ENCODE measurements around the gene SLC26A9.

Gene SLC26A9

DNA sequence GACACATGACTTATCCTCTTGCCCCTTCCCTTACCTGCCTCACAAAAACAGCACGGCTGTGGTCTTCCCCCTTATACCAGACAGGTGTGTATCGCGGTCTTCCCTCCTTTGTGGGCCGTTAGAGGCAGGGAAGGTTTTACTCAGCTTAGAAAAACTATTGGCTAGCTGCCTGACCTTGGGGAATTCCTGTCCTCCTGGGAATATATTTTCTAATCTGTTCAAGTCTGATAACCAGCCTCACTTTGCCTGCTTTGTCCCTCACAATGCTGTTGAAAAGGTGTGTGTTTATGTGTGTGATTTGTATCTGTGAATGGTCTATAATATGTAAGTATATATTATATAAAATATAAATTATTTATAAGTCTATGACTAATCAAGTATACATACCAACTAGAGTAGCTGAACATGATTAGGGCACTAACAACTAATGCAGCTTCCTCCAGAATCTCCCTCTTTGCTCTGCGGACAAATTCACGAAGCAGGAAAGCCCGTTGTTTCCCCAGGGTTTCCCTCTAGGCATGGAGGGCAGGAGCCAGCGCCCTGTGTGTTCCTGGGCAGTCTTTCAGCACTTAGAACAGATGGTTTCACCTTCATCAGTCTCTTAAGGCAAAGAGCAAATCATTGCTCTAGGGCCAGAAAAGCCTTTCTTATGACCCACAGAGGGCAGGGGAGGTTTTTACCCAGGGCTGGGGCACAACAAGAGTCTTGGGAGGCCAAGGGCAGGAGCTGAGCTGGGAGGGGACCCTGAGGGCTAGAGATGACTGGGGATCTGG, 25.6 kb downstream of the SLC26A9 start:
- ChIA-PET POLR2A (no interaction called here), CTCF (interaction anchor here (0.9 to 13.0 kb wide), 18 partner anchors 10 to 259 kb away, joined by 3 to 247 read pairs (median 5); partner anchors contain the start of gene SLC26A9)
- WGBS (ENCODE audit: insufficient coverage): 92% methylated on average over 5 of the region's 8 CpGs
- Histone ChIP-seq H3K4me1 (ENCODE audit: control extremely low read depth in 1 of 4, control insufficient read depth in 4 of 4, insufficient read depth in 4 of 4, low read length in 3 of 4) (peaks cover 0 to 9% (median 6%) of the 10 kb centered on the region in 4 experiments), H3K27me3 (replicated peaks in 2 of 5; ENCODE audit: control insufficient read depth in 4 of 5, insufficient read depth in 5 of 5, low read length in 4 of 5) (peaks cover 0 to 4% (median 0%) of the 10 kb centered on the region in 5 experiments), H3K36me3 (ENCODE audit: control insufficient read depth in 4 of 4, insufficient read depth in 4 of 4, low read length in 3 of 4) (no peaks in the 10 kb centered on the region), H3K27ac (ENCODE audit: insufficient read depth in 1 of 2, low read depth in 1 of 2, low read length in 2 of 2, poor library complexity in 1 of 2, severe bottlenecking in 2 of 2) (no peak overlapping the region), H3K4me3 (ENCODE audit: control insufficient read depth in 1 of 7, extremely low read depth in 1 of 7, insufficient read depth in 4 of 7, low read depth in 2 of 7, low read length in 6 of 7) (no peak overlapping the region), H3K9me3 (ENCODE audit: control extremely low read depth in 1 of 5, control insufficient read depth in 4 of 5, insufficient read depth in 2 of 5, low read depth in 1 of 5, low read length in 4 of 5) (no peaks in the 10 kb centered on the region)
- DNase-seq: no peak

DNA sequence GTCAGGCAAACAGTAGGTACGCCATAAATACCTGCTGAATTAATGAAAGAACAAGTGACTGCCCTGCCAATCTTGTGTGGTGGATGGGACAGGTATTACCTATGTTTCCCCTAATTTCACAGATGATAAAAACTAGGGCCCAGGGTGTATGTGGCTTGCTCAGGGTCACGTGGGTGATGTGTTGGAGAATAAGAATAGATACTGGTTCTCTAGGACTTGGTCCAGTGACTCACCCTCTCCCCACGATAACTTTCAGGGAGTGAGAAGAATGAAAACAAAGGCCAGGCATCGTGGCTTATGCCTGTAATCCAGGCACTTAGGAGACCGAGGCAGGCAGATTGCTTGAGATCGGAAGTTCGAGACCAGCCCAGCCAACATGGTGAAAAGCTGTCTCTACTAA, 26.7 kb downstream of the SLC26A9 start:
- peaks cover 0 to 9% (median 6%) of the 10 kb centered on the region in 4 experiments for H3K4me1 ChIP-seq (ENCODE audit: control extremely low read depth in 1 of 4, control insufficient read depth in 4 of 4, insufficient read depth in 4 of 4, low read length in 3 of 4)
- no peak overlapping the region for H3K4me3 ChIP-seq (ENCODE audit: control insufficient read depth in 1 of 7, extremely low read depth in 1 of 7, insufficient read depth in 4 of 7, low read depth in 2 of 7, low read length in 6 of 7)
- H3K9me3 ChIP-seq (ENCODE audit: control extremely low read depth in 1 of 5, control insufficient read depth in 4 of 5, insufficient read depth in 2 of 5, low read depth in 1 of 5, low read length in 4 of 5): no peaks in the 10 kb centered on the region
- no peak for DNase-seq
- H3K27me3 ChIP-seq (replicated peaks in 2 of 5; ENCODE audit: control insufficient read depth in 4 of 5, insufficient read depth in 5 of 5, low read length in 4 of 5): peaks cover 0 to 4% (median 0%) of the 10 kb centered on the region in 5 experiments
- 98% methylated on average over 7 of the region's 7 CpGs for WGBS (ENCODE audit: insufficient coverage)
- H3K36me3 ChIP-seq (ENCODE audit: control insufficient read depth in 4 of 4, insufficient read depth in 4 of 4, low read length in 3 of 4): no peaks in the 10 kb centered on the region
- H3K27ac ChIP-seq (ENCODE audit: insufficient read depth in 1 of 2, low read depth in 1 of 2, low read length in 2 of 2, poor library complexity in 1 of 2, severe bottlenecking in 2 of 2): no peak overlapping the region
- POLR2A ChIA-PET: no interaction called here
- CTCF ChIA-PET: interaction anchor here (0.9 to 13.0 kb wide), 9 partner anchors 9 to 202 kb away, joined by 3 to 247 read pairs (median 11); no protein-coding TSS in a partner anchor

DNA sequence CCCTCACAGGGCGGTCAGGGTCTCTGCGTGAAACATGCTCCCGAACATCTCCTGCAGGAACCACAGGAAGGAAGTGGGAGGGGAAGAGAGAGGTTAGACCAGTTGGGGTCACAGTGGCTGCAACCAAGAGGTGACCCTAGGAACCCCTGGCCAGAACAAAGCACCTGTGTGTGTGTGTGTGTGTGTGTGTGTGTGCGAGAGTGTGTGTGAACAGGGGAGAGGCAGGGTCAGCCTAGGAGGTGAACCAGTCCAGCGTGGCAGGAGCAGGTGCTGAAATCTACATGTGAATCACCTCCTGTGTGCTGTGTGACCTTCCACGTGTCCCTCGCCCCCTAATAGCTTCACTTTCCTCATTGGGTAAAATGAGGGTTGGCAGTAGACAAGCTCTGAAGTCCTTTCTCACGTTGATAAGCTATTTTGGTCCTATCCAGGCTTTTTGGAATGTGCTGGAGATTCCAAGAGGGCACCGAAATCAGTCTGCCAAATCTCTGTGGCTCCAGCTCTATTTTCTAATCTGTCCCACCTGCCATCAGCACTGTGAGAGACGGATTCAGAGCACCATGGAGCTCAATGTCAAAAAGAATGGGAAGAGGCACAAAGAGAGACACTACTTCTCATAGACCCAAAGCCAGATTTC, 27.8 kb downstream of the SLC26A9 start:
- peaks cover 0 to 9% (median 6%) of the 10 kb centered on the region in 4 experiments for H3K4me1 ChIP-seq (ENCODE audit: control extremely low read depth in 1 of 4, control insufficient read depth in 4 of 4, insufficient read depth in 4 of 4, low read length in 3 of 4)
- 71% methylated on average over 8 of the region's 10 CpGs for WGBS (ENCODE audit: insufficient coverage)
- CTCF ChIA-PET: interaction anchor here (0.7 to 13.0 kb wide), 8 partner anchors 8 to 125 kb away, joined by 3 to 247 read pairs (median 7); no protein-coding TSS in a partner anchor
- H3K36me3 ChIP-seq (ENCODE audit: control insufficient read depth in 4 of 4, insufficient read depth in 4 of 4, low read length in 3 of 4): no peaks in the 10 kb centered on the region
- POLR2A ChIA-PET: no interaction called here
- H3K27me3 ChIP-seq (replicated peaks in 2 of 5; ENCODE audit: control insufficient read depth in 4 of 5, insufficient read depth in 5 of 5, low read length in 4 of 5): peaks cover 0 to 6% (median 0%) of the 10 kb centered on the region in 5 experiments
- no peak for DNase-seq
- H3K4me3 ChIP-seq (ENCODE audit: control insufficient read depth in 1 of 7, extremely low read depth in 1 of 7, insufficient read depth in 4 of 7, low read depth in 2 of 7, low read length in 6 of 7): no peak overlapping the region
- no peak overlapping the region for H3K27ac ChIP-seq (ENCODE audit: insufficient read depth in 1 of 2, low read depth in 1 of 2, low read length in 2 of 2, poor library complexity in 1 of 2, severe bottlenecking in 2 of 2)
- H3K9me3 ChIP-seq (ENCODE audit: control extremely low read depth in 1 of 5, control insufficient read depth in 4 of 5, insufficient read depth in 2 of 5, low read depth in 1 of 5, low read length in 4 of 5): no peaks in the 10 kb centered on the region

DNA sequence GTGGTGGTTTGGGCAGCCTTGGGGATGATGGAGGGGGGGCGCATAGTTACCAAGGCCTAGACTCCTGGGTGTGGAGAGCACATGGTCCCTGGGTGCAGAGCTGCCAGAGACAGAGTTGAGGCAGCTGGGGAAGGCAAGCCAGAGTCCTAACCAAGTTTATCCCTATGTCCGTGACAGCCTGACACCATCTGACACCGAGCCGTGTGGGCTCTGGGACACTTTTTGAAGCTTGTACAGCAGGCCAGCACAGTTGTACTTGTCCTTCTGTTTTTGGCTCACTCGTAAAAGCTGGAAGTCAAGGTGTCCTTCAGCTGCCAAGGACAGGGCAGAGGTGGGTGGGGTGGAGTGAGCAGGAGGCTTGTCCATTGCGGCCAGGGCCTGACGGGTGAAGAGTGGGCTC, 28.5 kb downstream of the SLC26A9 start:
- DNase-seq: no peak
- H3K4me1 ChIP-seq (ENCODE audit: control extremely low read depth in 1 of 4, control insufficient read depth in 4 of 4, insufficient read depth in 4 of 4, low read length in 3 of 4): peaks cover 0 to 9% (median 6%) of the 10 kb centered on the region in 4 experiments
- H3K9me3 ChIP-seq (ENCODE audit: control extremely low read depth in 1 of 5, control insufficient read depth in 4 of 5, insufficient read depth in 2 of 5, low read depth in 1 of 5, low read length in 4 of 5): no peaks in the 10 kb centered on the region
- CTCF ChIA-PET: interaction anchor here (0.5 to 13.0 kb wide), 7 partner anchors 10 to 129 kb away, joined by 3 to 247 read pairs (median 3); no protein-coding TSS in a partner anchor
- no peak overlapping the region for H3K27ac ChIP-seq (ENCODE audit: insufficient read depth in 1 of 2, low read depth in 1 of 2, low read length in 2 of 2, poor library complexity in 1 of 2, severe bottlenecking in 2 of 2)
- H3K36me3 ChIP-seq (ENCODE audit: control insufficient read depth in 4 of 4, insufficient read depth in 4 of 4, low read length in 3 of 4): no peaks in the 10 kb centered on the region
- POLR2A ChIA-PET: no interaction called here
- no peak overlapping the region for H3K4me3 ChIP-seq (ENCODE audit: control insufficient read depth in 1 of 7, extremely low read depth in 1 of 7, insufficient read depth in 4 of 7, low read depth in 2 of 7, low read length in 6 of 7)
- H3K27me3 ChIP-seq (replicated peaks in 2 of 5; ENCODE audit: control insufficient read depth in 4 of 5, insufficient read depth in 5 of 5, low read length in 4 of 5): peaks cover 0 to 6% (median 0%) of the 10 kb centered on the region in 5 experiments
- WGBS (ENCODE audit: insufficient coverage): 76% methylated on average over 7 of the region's 7 CpGs

DNA sequence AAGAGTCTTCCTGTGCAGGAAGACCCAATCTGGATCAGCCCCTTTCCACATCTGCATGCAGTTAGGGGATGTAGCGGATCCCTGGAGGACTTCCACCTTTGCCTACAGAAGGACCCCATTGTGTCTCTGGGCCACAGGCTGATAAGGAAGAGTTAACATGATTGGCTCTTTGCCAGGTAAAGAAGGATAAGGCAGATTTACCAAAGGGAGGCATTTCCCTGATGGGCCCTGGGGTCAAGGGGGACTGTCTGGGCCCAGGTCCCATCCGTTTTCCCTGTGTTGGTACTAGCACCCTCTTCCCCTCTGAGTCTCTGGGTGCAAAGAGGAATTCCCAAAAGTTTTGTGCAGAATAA, 29.1 kb downstream of the SLC26A9 start:
- Histone ChIP-seq H3K36me3 (ENCODE audit: control insufficient read depth in 4 of 4, insufficient read depth in 4 of 4, low read length in 3 of 4) (no peaks in the 10 kb centered on the region), H3K9me3 (ENCODE audit: control extremely low read depth in 1 of 5, control insufficient read depth in 4 of 5, insufficient read depth in 2 of 5, low read depth in 1 of 5, low read length in 4 of 5) (no peaks in the 10 kb centered on the region), H3K27me3 (replicated peaks in 2 of 5; ENCODE audit: control insufficient read depth in 4 of 5, insufficient read depth in 5 of 5, low read length in 4 of 5) (peaks cover 0 to 6% (median 0%) of the 10 kb centered on the region in 5 experiments), H3K27ac (ENCODE audit: insufficient read depth in 1 of 2, low read depth in 1 of 2, low read length in 2 of 2, poor library complexity in 1 of 2, severe bottlenecking in 2 of 2) (no peak overlapping the region), H3K4me1 (ENCODE audit: control extremely low read depth in 1 of 4, control insufficient read depth in 4 of 4, insufficient read depth in 4 of 4, low read length in 3 of 4) (peaks cover 0 to 9% (median 6%) of the 10 kb centered on the region in 4 experiments), H3K4me3 (ENCODE audit: control insufficient read depth in 1 of 7, extremely low read depth in 1 of 7, insufficient read depth in 4 of 7, low read depth in 2 of 7, low read length in 6 of 7) (no peak overlapping the region)
- CTCF ChIA-PET: interaction anchor here (0.5 to 13.0 kb wide), 5 partner anchors 22 to 128 kb away, joined by 3 to 247 read pairs (median 4); no protein-coding TSS in a partner anchor
- 100% methylated on average over 2 of the region's 2 CpGs for WGBS (ENCODE audit: insufficient coverage)
- DNase-seq: no peak
- POLR2A ChIA-PET: no interaction called here

DNA sequence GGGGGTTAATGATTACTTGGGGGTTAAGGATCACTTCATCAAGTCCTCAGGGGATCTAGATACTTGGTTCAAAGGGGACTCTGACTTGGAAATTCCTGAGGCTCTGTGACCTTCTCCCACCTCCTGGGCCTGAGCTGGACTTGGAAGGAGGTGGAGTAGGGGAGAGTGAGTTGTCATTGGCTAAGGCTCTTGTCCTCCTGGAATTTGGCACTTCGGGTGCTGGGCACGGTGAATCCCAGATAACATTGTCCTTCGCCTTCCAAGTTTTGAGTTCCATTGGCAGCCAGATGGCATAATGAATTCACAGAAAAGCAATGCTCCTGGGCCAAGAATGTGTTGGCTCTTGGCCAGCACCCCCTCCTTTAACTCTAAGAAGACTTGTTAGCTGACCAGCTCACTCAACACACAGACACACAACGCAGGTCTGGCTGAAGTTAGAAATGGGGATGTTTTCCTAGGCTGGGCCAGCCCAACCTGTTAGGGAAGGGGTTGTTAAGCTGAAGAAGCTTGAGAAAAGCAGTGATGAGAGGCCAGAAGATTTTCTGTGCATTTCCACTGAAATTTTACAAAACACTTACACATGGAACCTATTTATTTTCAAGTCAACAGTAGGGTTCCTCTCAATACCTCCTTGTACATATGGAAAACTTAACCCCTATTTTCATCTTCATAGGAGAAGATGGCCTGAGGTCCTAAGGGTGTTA, 29.7 kb downstream of the SLC26A9 start:
- Histone ChIP-seq H3K27ac (ENCODE audit: insufficient read depth in 1 of 2, low read depth in 1 of 2, low read length in 2 of 2, poor library complexity in 1 of 2, severe bottlenecking in 2 of 2) (no peak overlapping the region), H3K4me1 (ENCODE audit: control extremely low read depth in 1 of 4, control insufficient read depth in 4 of 4, insufficient read depth in 4 of 4, low read length in 3 of 4) (peaks cover 0 to 9% (median 6%) of the 10 kb centered on the region in 4 experiments), H3K36me3 (ENCODE audit: control insufficient read depth in 4 of 4, insufficient read depth in 4 of 4, low read length in 3 of 4) (no peaks in the 10 kb centered on the region), H3K4me3 (ENCODE audit: control insufficient read depth in 1 of 7, extremely low read depth in 1 of 7, insufficient read depth in 4 of 7, low read depth in 2 of 7, low read length in 6 of 7) (no peak overlapping the region), H3K27me3 (replicated peaks in 2 of 5; ENCODE audit: control insufficient read depth in 4 of 5, insufficient read depth in 5 of 5, low read length in 4 of 5) (peaks cover 0 to 6% (median 0%) of the 10 kb centered on the region in 5 experiments), H3K9me3 (ENCODE audit: control extremely low read depth in 1 of 5, control insufficient read depth in 4 of 5, insufficient read depth in 2 of 5, low read depth in 1 of 5, low read length in 4 of 5) (no peaks in the 10 kb centered on the region)
- CTCF ChIA-PET: interaction anchor here (2.6 to 13.0 kb wide), 2 partner anchors 67 to 123 kb away, joined by 11 to 247 read pairs; no protein-coding TSS in a partner anchor
- 100% methylated on average over 3 of the region's 4 CpGs for WGBS (ENCODE audit: insufficient coverage)
- DNase-seq: no peak
- POLR2A ChIA-PET: no interaction called here
